Osteoblast (primary cell): ENCODE results near the gene LINC01488. TPM values are rescaled to one million over a fixed set of nuclear protein-coding genes. Genes with fewer than 3 reads are reported as not detected.

ENCODE experiments used
- DNase-seq: peaks from one replicate; pipeline ENCODE4 v3.0.0; 2011; ENCODE audit warnings: low spot score, mixed read lengths; ENCODE audit not compliant: insufficient read length; ENCODE audit errors: missing footprints
- H2AFZ ChIP-seq: 2 replicates; pipeline ENCODE4 v1.6.0; 2011; ENCODE audit warnings: mild to moderate bottlenecking, low read length
- H3K27ac ChIP-seq: 2 replicates; pipeline ENCODE4 v1.5.1; 2011; ENCODE audit warnings: mild to moderate bottlenecking, low read depth, low read length, moderate library complexity
- H3K27me3 ChIP-seq: 2 replicates; pipeline ENCODE4 v1.6.0; 2012; ENCODE audit warnings: mild to moderate bottlenecking, control low read depth, inconsistent platforms, low read length, moderate library complexity; ENCODE audit not compliant: insufficient read depth
- H3K36me3 ChIP-seq: 2 replicates; pipeline ENCODE4 v1.5.1; 2011; ENCODE audit warnings: mild to moderate bottlenecking, low read length, control low read depth, moderate library complexity; ENCODE audit not compliant: insufficient read depth
- H3K4me1 ChIP-seq: 2 replicates; pipeline ENCODE4 v1.5.1; 2011; ENCODE audit warnings: mild to moderate bottlenecking, low read length, control low read depth, moderate library complexity; ENCODE audit not compliant: insufficient read depth
- H3K4me2 ChIP-seq: 2 replicates; pipeline ENCODE4 v1.6.0; 2011; ENCODE audit warnings: mild to moderate bottlenecking, low read length; ENCODE audit not compliant: insufficient read depth
- H3K4me3 ChIP-seq: fragments of 200-600 bp; sonication (generic); 3 replicates; pipeline ENCODE4 v1.5.1; 2012; ENCODE audit warnings: mild to moderate bottlenecking, low read length, inconsistent platforms; ENCODE audit not compliant: insufficient read depth
- H3K79me2 ChIP-seq: 2 replicates; pipeline ENCODE4 v1.6.0; 2012; ENCODE audit warnings: mild to moderate bottlenecking, low read length, control low read depth, inconsistent platforms; ENCODE audit not compliant: insufficient read depth
- H3K9me3 ChIP-seq: 2 replicates; pipeline ENCODE4 v1.5.1; 2011; ENCODE audit warnings: low read depth, low read length, control low read depth
- H4K20me1 ChIP-seq: 2 replicates; pipeline ENCODE4 v1.6.0; 2012; ENCODE audit warnings: mild to moderate bottlenecking, low read length, control low read depth; ENCODE audit not compliant: insufficient read depth
- total RNA-seq: library from RNA; depleted of rRNA; stranded (reverse); fragments of >200 nt; gene quantifications from 2 replicates; pipeline ENCODE4 v1.2.3, GENCODE V29; 2012
- TF ChIP-seq, protein P1 (sequence below): IDR thresholded peaks from 2 replicates; pipeline ENCODE4 v1.5.1; 2011; ENCODE audit warnings: mild to moderate bottlenecking, low read depth, low read length, moderate library complexity; ENCODE audit errors: extremely low read depth

LINC01488 gene
- total RNA-seq, 1 donor, result not detected

DNA sequence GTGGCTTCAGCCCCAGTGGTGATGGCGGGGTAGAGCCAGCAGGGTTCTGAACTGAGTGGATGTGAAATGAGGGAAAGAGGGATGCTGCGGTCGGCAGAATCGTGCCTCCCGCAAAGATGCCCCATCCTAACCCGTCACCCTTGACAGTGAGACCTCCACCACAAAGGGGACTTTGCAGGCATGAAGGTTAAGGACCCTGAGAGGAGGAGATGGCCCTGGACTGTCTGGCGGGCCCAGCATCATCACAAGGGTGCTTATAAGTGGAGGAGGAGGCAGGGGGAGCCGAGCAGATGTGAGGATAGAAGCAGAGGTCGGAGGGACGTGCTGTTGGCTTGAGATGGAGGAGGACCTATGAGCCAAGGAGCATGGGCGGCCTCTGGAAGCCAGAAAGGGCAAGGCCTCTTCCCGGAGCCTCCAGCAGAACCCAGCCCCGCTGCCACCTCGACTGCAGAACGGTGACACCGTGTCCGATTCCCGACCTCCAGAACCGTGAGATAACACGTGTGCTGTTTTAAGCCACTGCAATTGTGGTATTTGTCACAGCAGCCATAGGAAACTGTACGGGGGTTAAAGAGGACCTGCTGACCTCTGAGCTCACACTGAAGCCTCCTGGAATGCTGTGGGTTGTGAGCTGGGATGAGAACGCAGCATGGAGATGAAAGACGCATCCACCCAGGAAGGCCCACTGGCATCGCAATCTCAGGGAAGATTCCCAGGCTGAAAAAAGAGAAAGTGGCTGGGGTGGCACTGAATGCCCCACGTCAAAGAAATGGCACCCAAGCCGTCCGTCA, 10.9 kb downstream of the LINC01488 start:
- peak; percentile 71 for DNase-seq
- H3K4me2 ChIP-seq, result no peak overlapping the region
- H3K79me2 ChIP-seq, result no peaks in the 10 kb centered on the region

DNA sequence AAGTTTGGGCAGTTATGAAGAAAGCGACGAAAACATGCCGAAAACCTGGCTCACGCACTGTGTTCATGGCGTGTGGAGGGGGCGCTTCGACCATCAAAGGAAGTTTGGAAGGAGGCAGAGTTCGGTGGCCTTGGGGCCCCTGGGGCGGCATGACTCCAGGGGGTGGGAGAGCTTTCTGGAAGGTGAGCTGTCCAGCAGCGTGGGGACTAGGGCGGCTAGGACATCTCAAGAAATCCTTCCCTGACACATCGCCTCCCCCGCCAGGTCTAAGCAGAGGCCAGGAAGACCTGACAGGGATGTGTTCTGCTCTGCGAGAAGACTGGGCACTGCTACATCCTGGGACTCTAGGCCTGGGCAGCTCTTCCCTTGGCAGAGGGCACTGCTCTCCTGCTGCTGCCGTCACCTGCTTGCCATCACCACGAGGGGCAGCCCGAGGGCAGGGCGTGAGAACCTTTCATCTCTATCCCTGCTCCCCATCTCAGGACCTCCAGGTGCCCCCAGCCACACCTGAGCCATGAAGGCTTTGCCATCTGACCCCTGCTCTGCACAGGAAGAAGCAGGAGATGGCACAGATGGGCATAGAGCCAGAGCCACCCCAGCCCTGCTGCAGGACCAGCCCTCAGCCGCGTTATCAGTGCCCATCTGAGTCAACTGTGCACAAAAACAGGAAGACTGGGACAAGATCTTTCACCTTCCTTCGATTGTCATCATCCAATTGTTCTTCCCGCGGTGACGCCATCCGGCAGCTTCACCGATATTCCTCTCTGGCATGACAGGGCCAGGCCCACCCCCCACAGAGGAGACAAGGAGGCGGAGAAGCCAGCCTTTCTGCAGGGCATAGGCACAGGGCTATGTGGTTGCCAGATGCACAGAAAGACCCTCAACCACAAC, 12.7 kb downstream of the LINC01488 start:
- Histone ChIP-seq H2AFZ (no peak overlapping the region), H3K4me3 (no peak overlapping the region), H3K27me3 (no peaks in the 10 kb centered on the region), H3K9me3 (no peaks in the 10 kb centered on the region), H3K4me2 (no peak overlapping the region), H3K27ac (no peak overlapping the region), H3K4me1 (peaks cover 12% of the 10 kb centered on the region), H3K36me3 (no peaks in the 10 kb centered on the region), H4K20me1 (no peaks in the 10 kb centered on the region), H3K79me2 (no peaks in the 10 kb centered on the region)
- DNase-seq, result peak; percentile 51
- TF ChIP-seq, protein P1, sequence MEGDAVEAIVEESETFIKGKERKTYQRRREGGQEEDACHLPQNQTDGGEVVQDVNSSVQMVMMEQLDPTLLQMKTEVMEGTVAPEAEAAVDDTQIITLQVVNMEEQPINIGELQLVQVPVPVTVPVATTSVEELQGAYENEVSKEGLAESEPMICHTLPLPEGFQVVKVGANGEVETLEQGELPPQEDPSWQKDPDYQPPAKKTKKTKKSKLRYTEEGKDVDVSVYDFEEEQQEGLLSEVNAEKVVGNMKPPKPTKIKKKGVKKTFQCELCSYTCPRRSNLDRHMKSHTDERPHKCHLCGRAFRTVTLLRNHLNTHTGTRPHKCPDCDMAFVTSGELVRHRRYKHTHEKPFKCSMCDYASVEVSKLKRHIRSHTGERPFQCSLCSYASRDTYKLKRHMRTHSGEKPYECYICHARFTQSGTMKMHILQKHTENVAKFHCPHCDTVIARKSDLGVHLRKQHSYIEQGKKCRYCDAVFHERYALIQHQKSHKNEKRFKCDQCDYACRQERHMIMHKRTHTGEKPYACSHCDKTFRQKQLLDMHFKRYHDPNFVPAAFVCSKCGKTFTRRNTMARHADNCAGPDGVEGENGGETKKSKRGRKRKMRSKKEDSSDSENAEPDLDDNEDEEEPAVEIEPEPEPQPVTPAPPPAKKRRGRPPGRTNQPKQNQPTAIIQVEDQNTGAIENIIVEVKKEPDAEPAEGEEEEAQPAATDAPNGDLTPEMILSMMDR, result no peak

More for the DNA sequence above, 10.9 kb downstream of the LINC01488 start:
- Histone ChIP-seq H3K4me1 (peaks cover 8% of the 10 kb centered on the region), H3K36me3 (no peaks in the 10 kb centered on the region), H3K27ac (no peak overlapping the region), H4K20me1 (no peaks in the 10 kb centered on the region), H3K4me3 (no peak overlapping the region), H3K9me3 (no peaks in the 10 kb centered on the region), H3K27me3 (no peaks in the 10 kb centered on the region), H2AFZ (no peak overlapping the region)
- TF ChIP-seq, protein P1, result no peak

DNA sequence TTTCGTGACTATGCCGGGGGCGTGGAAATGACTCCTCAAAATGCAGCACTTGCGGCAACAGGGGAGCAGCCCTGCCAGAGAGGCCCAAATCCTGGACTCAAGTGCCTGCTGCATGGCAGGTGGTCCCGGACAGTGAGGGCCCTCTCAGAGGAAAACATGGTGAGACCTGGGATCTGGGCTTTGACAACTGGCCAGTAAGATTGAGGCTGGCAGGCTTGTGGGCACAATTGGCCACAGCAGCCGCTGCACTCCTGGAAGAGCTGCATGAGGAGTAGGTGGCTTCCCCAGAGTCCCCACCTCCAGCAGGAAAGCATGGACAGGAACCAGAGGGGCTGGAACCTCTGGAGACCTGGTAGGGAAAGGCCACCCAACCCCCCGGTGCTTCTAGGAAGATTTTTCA, 13.4 kb downstream of the LINC01488 start:
- Histone ChIP-seq H3K4me3 (no peak overlapping the region), H3K27me3 (no peaks in the 10 kb centered on the region), H4K20me1 (no peaks in the 10 kb centered on the region), H3K4me1 (peaks cover 12% of the 10 kb centered on the region), H3K27ac (no peak overlapping the region), H3K79me2 (no peaks in the 10 kb centered on the region), H3K36me3 (no peaks in the 10 kb centered on the region), H2AFZ (no peak overlapping the region), H3K4me2 (no peak overlapping the region), H3K9me3 (no peaks in the 10 kb centered on the region)
- DNase-seq, result peak; percentile 38
- TF ChIP-seq, protein P1, result no peak
